Neutrophil (primary cell): ENCODE data around the gene BRF1.

Experiments used
- H3K27ac ChIP-seq: fragments of 200-600 bp; sonication (generic); 2 replicates; pipeline ENCODE4 v1.5.1; 2016; ENCODE audit warnings: mild to moderate bottlenecking, moderate library complexity
- H3K27me3 ChIP-seq: fragments of 200-600 bp; sonication (generic); 2 replicates; pipeline ENCODE4 v1.6.0; 2016; ENCODE audit warnings: mild to moderate bottlenecking
- H3K36me3 ChIP-seq: fragments of 200-600 bp; sonication (generic); 2 replicates; pipeline ENCODE4 v1.5.1; 2017
- H3K4me1 ChIP-seq, 2 experiments: fragments of 200-600 bp in 1 of 2; sonication (generic) in 1 of 2; 1 replicate in 1 of 2; 2 replicates in 1 of 2; pipeline versions ENCODE4 v1.5.1 to v1.6.1; 2013 to 2016; ENCODE audit warnings: low read depth in 1 of 2, low read length in 1 of 2, mild to moderate bottlenecking in 1 of 2, moderate library complexity in 1 of 2; ENCODE audit not compliant: control insufficient read depth in 1 of 2, insufficient read depth in 1 of 2
- H3K4me3 ChIP-seq, 2 experiments: fragments of 200-600 bp in 1 of 2; sonication (generic) in 1 of 2; 1 replicate in 1 of 2; 2 replicates in 1 of 2; pipeline ENCODE4 v1.5.1; 2013 to 2016; ENCODE audit warnings: low read depth in 1 of 2, low read length in 1 of 2, mild to moderate bottlenecking in 1 of 2, moderate library complexity in 1 of 2
- H3K9me3 ChIP-seq: fragments of 200-600 bp; sonication (generic); 2 replicates; pipeline ENCODE4 v1.5.1; 2016
- TF ChIP-seq, protein P1 (sequence below): fragments of 200-600 bp; sonication (generic); IDR thresholded peaks from 2 replicates; pipeline ENCODE4 v1.5.1; 2016; ENCODE audit warnings: antibody characterized with exemption

BRF1 gene

GRCh38 chr14:105247026-105247425 lies 53.8 kb downstream of the BRF1 start:
- no peaks in the 10 kb centered on the region for H3K27me3 ChIP-seq
- peaks cover 23% of the 10 kb centered on the region for H3K36me3 ChIP-seq
- TF ChIP-seq, protein P1, sequence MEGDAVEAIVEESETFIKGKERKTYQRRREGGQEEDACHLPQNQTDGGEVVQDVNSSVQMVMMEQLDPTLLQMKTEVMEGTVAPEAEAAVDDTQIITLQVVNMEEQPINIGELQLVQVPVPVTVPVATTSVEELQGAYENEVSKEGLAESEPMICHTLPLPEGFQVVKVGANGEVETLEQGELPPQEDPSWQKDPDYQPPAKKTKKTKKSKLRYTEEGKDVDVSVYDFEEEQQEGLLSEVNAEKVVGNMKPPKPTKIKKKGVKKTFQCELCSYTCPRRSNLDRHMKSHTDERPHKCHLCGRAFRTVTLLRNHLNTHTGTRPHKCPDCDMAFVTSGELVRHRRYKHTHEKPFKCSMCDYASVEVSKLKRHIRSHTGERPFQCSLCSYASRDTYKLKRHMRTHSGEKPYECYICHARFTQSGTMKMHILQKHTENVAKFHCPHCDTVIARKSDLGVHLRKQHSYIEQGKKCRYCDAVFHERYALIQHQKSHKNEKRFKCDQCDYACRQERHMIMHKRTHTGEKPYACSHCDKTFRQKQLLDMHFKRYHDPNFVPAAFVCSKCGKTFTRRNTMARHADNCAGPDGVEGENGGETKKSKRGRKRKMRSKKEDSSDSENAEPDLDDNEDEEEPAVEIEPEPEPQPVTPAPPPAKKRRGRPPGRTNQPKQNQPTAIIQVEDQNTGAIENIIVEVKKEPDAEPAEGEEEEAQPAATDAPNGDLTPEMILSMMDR, result no peak
- H3K4me1 ChIP-seq, result peaks cover 12 to 13% of the 10 kb centered on the region in 2 experiments
- H3K9me3 ChIP-seq, result no peaks in the 10 kb centered on the region
- no peak overlapping the region for H3K4me3 ChIP-seq
- H3K27ac ChIP-seq, result no peak overlapping the region

- Histone ChIP-seq H3K4me1 (peaks cover 11% of the 10 kb centered on the region in 2 experiments), H3K27me3 (no peaks in the 10 kb centered on the region), H3K36me3 (no peaks in the 10 kb centered on the region), H3K9me3 (no peaks in the 10 kb centered on the region), H3K27ac (no peak overlapping the region), H3K4me3 (no peak overlapping the region)
- TF ChIP-seq, protein P1, result no peak
Observed at GRCh38 chr14:105244334-105244733, 56.5 kb downstream of the BRF1 start.

DNA sequence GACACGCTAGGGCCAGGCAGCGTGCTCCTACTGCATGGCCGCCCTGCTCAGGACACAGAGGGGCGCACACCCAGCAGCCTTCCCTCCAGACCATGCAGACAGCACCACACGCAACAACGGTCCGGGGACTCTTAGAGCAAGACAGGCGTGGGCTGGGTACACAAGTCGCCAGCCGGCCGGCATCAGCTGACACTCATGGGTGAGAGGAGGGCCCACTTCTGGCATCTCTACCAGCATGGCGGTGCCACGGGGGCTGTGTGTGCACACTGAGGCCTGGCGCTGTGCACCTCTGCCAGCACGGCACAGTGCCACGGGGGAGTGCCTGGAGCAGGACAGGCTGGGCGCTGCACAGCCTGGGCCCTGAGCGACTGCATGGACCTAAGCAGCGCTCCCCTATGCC lies 59.2 kb downstream of the BRF1 start:
- Histone ChIP-seq H3K4me3 (no peak overlapping the region), H3K36me3 (no peaks in the 10 kb centered on the region), H3K27me3 (no peaks in the 10 kb centered on the region), H3K9me3 (no peaks in the 10 kb centered on the region), H3K4me1 (no peaks in the 10 kb centered on the region), H3K27ac (no peak overlapping the region)
- TF ChIP-seq, protein P1, result no peak

GRCh38 chr14:105240811-105241576 lies 59.8 kb downstream of the BRF1 start:
- no peaks in the 10 kb centered on the region for H3K36me3 ChIP-seq
- H3K4me3 ChIP-seq, result no peak overlapping the region
- TF ChIP-seq, protein P1, result no peak

DNA sequence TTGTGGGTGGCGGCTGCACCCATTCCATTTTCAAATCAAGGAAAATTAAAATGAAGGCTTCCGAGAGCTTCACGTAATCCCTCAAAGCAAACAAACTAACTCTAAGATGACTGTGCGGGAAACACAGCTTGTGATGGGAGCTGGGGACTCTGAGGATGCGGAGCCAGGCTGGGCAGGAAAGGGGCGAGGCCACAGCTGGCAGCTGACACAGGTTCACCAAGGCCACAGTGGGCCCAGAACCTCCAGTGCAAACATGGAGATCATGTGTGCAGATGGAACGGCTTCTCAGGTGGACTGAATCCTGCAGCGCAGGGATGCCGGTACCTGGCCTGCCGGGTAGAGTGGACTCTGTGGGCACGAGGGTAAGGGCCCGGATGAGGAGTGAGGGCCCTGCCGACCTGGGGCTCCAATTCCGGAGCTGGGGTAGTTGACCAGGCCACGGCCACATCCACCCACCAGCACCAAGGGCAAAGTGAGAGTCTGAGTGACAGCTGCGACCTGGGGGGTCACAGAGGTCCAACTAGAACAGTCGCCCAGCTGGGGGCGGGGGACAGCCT lies 71.6 kb downstream of the BRF1 start:
- no peak overlapping the region for H3K4me3 ChIP-seq
- H3K9me3 ChIP-seq, result no peaks in the 10 kb centered on the region
- TF ChIP-seq, protein P1, result no peak
- no peaks in the 10 kb centered on the region for H3K27me3 ChIP-seq
- H3K27ac ChIP-seq, result no peak overlapping the region
- H3K4me1 ChIP-seq, result no peaks in the 10 kb centered on the region
- peaks cover 16% of the 10 kb centered on the region for H3K36me3 ChIP-seq

More at GRCh38 chr14:105240811-105241576, 59.8 kb downstream of the BRF1 start:
- Histone ChIP-seq H3K4me1 (no peaks in the 10 kb centered on the region), H3K27me3 (no peaks in the 10 kb centered on the region), H3K27ac (no peak overlapping the region), H3K9me3 (no peaks in the 10 kb centered on the region)
